NCI-H1436 treated with DMSO at 0.1 percent for 48 hours (cell line): ENCODE results near the gene TSPAN5.

Experiments
- DNase-seq: peaks from one replicate; lab custom pipeline; 2025; lab: John Stamatoyannopoulos, UW

Gene TSPAN5

DNA sequence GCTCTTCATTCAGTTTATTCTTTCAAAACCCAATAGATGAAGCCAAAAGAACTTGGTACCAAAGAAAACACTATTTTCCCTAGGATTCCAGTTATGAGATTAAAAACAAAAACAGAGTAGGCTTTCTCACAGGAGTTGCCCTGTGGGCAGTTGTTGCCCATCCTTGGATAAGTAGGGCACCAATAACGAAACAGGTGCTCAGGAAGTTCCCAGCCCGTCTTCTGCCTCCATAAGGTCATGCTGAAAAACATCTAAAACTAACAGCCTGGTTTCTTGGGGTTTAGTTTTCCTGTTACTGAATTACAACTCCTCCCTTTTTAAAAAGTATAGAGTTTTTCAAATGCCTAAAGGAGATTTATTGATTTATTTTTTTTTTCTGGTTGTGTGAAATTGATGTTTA, 14.7 kb downstream of the TSPAN5 start:
- DNase-seq, result no peak

DNA sequence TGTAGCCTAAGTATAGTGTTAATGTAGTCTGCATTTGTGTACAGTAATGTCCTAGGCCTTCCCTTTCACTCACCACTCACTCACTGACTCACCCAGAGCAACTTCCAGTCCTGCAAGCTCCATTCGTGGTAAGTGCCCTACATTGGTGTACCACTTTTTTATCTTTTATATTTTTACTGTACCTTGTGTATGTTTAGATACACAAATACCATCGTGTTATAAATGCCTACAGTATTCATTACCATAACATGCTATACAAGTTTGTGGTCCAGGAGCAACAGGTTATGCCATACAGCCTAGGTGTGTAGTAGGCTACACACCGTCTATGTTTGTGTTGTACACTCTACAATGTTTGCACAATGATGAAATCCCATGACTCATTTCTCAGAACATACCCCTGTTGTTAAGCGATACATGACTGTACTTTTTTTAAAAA, 15.4 kb downstream of the TSPAN5 start:
- no peak for DNase-seq

- DNase-seq, result no peak
Measured at GRCh38 chr4:98641906-98642668, 16.3 kb downstream of the TSPAN5 start.

- DNase-seq, result no peak
Measured at GRCh38 chr4:98641376-98641775, 17.0 kb downstream of the TSPAN5 start.

- no peak for DNase-seq
Measured at GRCh38 chr4:98639523-98639922, 18.9 kb downstream of the TSPAN5 start.

GRCh38 chr4:98639108-98639507, 19.3 kb downstream of the TSPAN5 start:
- DNase-seq, result no peak

GRCh38 chr4:98638661-98639060, 19.8 kb downstream of the TSPAN5 start:
- no peak for DNase-seq

GRCh38 chr4:98634061-98634460, 24.4 kb downstream of the TSPAN5 start:
- no peak for DNase-seq

- no peak for DNase-seq
Measured at GRCh38 chr4:98633159-98633558, 25.3 kb downstream of the TSPAN5 start.

DNA sequence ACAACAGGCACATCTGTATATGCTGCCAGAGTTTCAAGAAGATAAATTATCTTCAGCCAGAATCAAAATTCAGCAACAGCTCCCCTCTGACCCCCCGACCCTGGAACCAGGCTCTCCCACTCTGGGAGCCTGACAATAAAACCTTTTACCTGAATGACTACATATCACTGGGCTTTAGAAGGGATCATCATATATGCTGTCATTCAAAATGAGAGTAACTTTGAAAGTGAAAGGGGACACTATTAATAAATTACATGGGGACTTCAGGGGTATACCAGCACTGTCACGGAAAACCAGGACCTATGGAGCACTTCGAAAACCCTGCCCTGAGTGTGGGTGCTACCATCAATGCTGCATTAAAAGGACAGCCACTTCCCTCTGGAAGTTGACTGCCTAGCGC, 26.2 kb downstream of the TSPAN5 start:
- DNase-seq, result no peak

GRCh38 chr4:98631506-98631905, 26.9 kb downstream of the TSPAN5 start:
- no peak for DNase-seq

DNA sequence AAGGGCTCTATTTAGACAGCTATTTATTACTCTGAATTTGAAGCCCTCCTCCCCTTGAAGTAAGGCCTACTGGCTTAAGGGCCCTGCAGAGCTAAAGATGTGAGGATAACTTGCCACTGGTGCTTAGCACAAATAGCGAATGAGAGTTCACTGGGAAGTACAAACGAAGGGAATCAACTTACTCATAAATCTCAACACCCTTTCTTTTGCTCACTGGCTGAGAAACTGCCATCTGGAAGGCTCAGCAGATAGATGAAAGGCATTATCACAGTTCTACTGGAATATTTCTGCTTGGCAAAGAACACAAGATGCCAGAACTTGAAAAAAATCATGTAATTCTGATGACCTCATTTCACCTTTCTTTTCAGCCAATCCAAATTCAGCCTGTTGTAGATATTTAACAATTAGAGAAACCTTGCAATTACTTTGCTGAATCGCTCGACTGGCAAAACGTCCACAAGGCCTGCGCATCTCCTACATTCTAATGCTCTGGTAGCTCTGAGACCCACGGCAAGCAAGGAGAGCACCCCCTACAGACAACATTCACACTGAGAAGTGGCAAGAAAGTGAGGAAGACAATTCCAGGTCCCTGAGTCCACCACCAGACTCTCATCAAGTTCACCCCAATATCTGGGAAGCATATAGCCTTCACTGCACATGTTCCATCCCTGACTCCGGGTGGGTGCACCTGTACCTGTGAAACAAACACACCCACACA, 27.5 kb downstream of the TSPAN5 start:
- no peak for DNase-seq

DNA sequence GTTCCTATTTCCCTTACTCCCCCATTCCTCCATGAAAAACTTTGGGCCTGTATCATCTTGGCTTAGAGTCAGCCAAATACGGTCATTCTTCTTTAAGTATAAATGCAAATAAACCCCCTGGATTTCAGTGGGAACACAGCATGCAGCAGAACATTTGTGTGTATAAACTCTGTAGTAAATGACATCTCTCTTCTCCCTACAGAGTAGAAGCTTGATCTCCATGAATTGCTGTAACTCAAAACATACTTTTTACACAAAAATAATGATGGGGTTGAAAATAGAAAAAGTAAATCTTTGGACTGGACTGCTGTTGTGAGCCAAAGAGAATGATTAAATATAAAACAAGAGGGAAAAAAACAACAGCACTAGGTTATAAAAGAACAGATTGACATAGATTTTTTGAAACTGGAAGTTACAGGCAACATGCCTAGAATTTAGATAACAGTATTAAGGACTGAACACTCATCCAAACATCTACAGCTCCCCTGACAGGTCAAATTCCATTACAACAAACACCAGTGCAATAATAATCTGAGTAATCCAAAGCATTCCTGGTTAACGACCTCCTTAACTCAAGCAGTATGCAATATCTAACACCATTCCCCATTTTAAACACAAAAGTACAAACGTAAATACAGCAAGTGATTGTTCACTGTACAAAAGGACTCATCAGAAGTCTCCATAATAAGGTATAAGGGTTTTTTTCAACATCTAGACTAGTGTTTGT, 30.7 kb downstream of the TSPAN5 start:
- no peak for DNase-seq

- no peak for DNase-seq
Measured at GRCh38 chr4:98626350-98626749, 32.1 kb downstream of the TSPAN5 start.

GRCh38 chr4:98625920-98626319, 32.5 kb downstream of the TSPAN5 start:
- no peak for DNase-seq

GRCh38 chr4:98625399-98625798, 33.0 kb downstream of the TSPAN5 start:
- no peak for DNase-seq

GRCh38 chr4:98624642-98625041, 33.8 kb downstream of the TSPAN5 start:
- DNase-seq, result no peak

DNA sequence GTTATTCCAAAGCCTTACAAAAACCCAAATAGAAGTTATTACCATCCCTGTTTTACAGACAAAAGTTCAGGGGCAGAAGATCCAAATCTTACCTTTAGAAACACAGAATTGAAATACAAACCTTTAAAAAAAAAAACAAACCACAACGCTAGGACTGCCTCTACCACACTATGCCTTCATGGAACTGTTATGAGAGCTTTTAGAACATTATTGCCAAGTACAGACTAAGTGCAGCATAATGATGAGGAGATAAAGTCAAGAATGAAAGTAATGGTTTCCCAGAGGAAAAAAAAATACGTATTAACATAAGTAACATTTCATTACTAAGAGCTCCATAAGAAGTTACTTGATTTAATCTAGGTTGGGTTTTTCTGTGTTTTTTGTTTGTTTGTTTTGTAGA, 34.3 kb downstream of the TSPAN5 start:
- DNase-seq, result no peak

GRCh38 chr4:98623126-98623802, 35.1 kb downstream of the TSPAN5 start:
- no peak for DNase-seq

- no peak for DNase-seq
Measured at GRCh38 chr4:98620087-98620784, 38.2 kb downstream of the TSPAN5 start.

DNA sequence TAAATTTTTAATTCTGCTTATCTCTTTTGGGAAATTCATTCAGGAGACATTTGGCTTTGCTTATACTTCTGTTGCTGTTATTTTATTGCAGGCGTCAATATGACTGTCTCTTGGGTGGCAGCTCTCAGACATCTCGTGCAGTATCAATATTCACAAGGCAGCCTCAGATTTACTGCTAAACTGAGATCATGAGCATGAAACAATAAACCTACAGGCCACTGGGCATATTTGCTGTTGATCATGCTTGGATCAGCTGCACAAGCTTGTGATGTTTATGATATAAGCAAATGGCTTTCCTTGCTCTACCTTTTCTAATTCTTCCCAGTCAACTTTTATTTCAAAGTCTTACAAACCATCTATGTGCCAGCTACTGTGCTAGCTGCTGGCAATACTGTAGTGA, 39.2 kb downstream of the TSPAN5 start:
- DNase-seq, result no peak

- DNase-seq, result no peak
Measured at GRCh38 chr4:98618680-98619079, 39.7 kb downstream of the TSPAN5 start.
